K562 (cell line): Measurements from ENCODE around the gene SORT1. TPM values are rescaled to one million over a fixed set of nuclear protein-coding genes. Genes with fewer than 3 reads are reported as not detected.

Experiments
- ARID2 ChIP-seq: fragments of 450-650 bp; IDR thresholded peaks from 2 replicates; pipeline ENCODE4 v1.6.1; 2017; ENCODE audit warnings: antibody characterized with exemption, mild to moderate bottlenecking
- CTBP1 ChIP-seq: fragments of 450-650 bp; IDR thresholded peaks from 2 replicates; pipeline ENCODE4 v1.6.1; 2016; ENCODE audit warnings: borderline replicate concordance
- NFIX ChIP-seq: fragments of 250-450 bp; sonication (Bioruptor Pico); IDR thresholded peaks from 2 replicates; pipeline ENCODE4 v1.4.0; 2020; ENCODE audit warnings: low read depth, mild to moderate bottlenecking, moderate library complexity
- SMARCE1 ChIP-seq: fragments of 450-650 bp; IDR thresholded peaks from 2 replicates; pipeline ENCODE4 v1.7.1; 2016; ENCODE audit warnings: mild to moderate bottlenecking
- THAP12 ChIP-seq: fragments of 250-450 bp; sonication (Bioruptor Pico); IDR thresholded peaks from 2 replicates; pipeline ENCODE4 v1.9.0; 2021; ENCODE audit warnings: mild to moderate bottlenecking, inconsistent platforms
- ZNF76 ChIP-seq: fragments of 250-450 bp; sonication (Bioruptor Pico); IDR thresholded peaks from 2 replicates; pipeline ENCODE4 v1.4.0; 2020; ENCODE audit warnings: mild to moderate bottlenecking, moderate library complexity, borderline replicate concordance
- polyA plus RNA-seq, 8 experiments: library from polyadenylated mRNA; depleted of rRNA in 4 of 8; stranded (reverse) in 5 of 8; unstranded in 3 of 8; fragments of >200 nt; fragmentation: Nextera tagmentation in 2 of 8; fragmentation: Illumina TruSeq in 1 of 8; extraction: Ambion mirVana in 2 of 8; extraction: Trizol in 1 of 8; gene quantifications; 2 replicates each; pipeline versions ENCODE4 v1.2.1 to v1.2.3, GENCODE V29; 2011 to 2014; ENCODE audit warnings: inconsistent platforms in 1 of 8, missing spikeins in 1 of 8
- total RNA-seq, 7 experiments: library from RNA; depleted of rRNA in 6 of 7; stranded (reverse); fragments of >200 nt in 6 of 7; fragmentation: Illumina TruSeq in 2 of 7; extraction: Trizol in 2 of 7; gene quantifications; 2 replicates each; pipeline versions ENCODE4 v1.2.1 to v1.2.3, GENCODE V29; 2011 to 2021; ENCODE audit warnings: low replicate concordance in 1 of 7
- TF ChIP-seq, protein P1 (sequence below): IDR thresholded peaks from 3 replicates; pipeline ENCODE4 v1.6.1; 2011; ENCODE audit warnings: borderline replicate concordance, mild to moderate bottlenecking, moderate library complexity; ENCODE audit not compliant: insufficient read length; ENCODE audit errors: extremely low read depth
- TF ChIP-seq, protein P2 (sequence below), 2 experiments: fragments of 450-650 bp in 1 of 2; sonication (generic) in 1 of 2; formaldehyde crosslinking in 1 of 2; IDR thresholded peaks; 2 replicates each; pipeline versions ENCODE4 v1.7.1 to v1.9.0; 2016 to 2022; ENCODE audit warnings: inconsistent platforms in 1 of 2, mild to moderate bottlenecking in 1 of 2, missing genetic modification reagents in 1 of 2
- TF ChIP-seq, protein P3 (sequence below): fragments of 250-450 bp; sonication (Bioruptor Pico); IDR thresholded peaks from 2 replicates; pipeline ENCODE4 v1.4.0; 2020; ENCODE audit warnings: mild to moderate bottlenecking, moderate library complexity, borderline replicate concordance

Gene SORT1
- total and polyA plus RNA-seq, 9 of the 15 experiments (the other 6 are each of a cell fraction or from before 2014, with no cell fraction given), result 27.4 to 112 (median 65.0) TPM

GRCh38 chr1:109300650-109301151 is 97.0 kb downstream of the SORT1 start (continued):
- TF ChIP-seq, protein P1, sequence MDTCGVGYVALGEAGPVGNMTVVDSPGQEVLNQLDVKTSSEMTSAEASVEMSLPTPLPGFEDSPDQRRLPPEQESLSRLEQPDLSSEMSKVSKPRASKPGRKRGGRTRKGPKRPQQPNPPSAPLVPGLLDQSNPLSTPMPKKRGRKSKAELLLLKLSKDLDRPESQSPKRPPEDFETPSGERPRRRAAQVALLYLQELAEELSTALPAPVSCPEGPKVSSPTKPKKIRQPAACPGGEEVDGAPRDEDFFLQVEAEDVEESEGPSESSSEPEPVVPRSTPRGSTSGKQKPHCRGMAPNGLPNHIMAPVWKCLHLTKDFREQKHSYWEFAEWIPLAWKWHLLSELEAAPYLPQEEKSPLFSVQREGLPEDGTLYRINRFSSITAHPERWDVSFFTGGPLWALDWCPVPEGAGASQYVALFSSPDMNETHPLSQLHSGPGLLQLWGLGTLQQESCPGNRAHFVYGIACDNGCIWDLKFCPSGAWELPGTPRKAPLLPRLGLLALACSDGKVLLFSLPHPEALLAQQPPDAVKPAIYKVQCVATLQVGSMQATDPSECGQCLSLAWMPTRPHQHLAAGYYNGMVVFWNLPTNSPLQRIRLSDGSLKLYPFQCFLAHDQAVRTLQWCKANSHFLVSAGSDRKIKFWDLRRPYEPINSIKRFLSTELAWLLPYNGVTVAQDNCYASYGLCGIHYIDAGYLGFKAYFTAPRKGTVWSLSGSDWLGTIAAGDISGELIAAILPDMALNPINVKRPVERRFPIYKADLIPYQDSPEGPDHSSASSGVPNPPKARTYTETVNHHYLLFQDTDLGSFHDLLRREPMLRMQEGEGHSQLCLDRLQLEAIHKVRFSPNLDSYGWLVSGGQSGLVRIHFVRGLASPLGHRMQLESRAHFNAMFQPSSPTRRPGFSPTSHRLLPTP, result no peak
- TF ChIP-seq CTBP1 (peak; percentile 60; the same call in 1 of the 2 replicates), ARID2 (no peak), NFIX (CRISPR knock-in tag) (no peak), SMARCE1 (no peak), ZNF76 (no peak), THAP12 (CRISPR knock-in tag) (no peak)
- TF ChIP-seq, protein P2, sequence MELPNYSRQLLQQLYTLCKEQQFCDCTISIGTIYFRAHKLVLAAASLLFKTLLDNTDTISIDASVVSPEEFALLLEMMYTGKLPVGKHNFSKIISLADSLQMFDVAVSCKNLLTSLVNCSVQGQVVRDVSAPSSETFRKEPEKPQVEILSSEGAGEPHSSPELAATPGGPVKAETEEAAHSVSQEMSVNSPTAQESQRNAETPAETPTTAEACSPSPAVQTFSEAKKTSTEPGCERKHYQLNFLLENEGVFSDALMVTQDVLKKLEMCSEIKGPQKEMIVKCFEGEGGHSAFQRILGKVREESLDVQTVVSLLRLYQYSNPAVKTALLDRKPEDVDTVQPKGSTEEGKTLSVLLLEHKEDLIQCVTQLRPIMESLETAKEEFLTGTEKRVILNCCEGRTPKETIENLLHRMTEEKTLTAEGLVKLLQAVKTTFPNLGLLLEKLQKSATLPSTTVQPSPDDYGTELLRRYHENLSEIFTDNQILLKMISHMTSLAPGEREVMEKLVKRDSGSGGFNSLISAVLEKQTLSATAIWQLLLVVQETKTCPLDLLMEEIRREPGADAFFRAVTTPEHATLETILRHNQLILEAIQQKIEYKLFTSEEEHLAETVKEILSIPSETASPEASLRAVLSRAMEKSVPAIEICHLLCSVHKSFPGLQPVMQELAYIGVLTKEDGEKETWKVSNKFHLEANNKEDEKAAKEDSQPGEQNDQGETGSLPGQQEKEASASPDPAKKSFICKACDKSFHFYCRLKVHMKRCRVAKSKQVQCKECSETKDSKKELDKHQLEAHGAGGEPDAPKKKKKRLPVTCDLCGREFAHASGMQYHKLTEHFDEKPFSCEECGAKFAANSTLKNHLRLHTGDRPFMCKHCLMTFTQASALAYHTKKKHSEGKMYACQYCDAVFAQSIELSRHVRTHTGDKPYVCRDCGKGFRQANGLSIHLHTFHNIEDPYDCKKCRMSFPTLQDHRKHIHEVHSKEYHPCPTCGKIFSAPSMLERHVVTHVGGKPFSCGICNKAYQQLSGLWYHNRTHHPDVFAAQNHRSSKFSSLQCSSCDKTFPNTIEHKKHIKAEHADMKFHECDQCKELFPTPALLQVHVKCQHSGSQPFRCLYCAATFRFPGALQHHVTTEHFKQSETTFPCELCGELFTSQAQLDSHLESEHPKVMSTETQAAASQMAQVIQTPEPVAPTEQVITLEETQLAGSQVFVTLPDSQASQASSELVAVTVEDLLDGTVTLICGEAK (IDR thresholded peaks at IDR 0.05), result no peak
- TF ChIP-seq, protein P2 (CRISPR knock-in tag; IDR thresholded peaks at IDR 0.05), result no peak
- TF ChIP-seq, protein P3, sequence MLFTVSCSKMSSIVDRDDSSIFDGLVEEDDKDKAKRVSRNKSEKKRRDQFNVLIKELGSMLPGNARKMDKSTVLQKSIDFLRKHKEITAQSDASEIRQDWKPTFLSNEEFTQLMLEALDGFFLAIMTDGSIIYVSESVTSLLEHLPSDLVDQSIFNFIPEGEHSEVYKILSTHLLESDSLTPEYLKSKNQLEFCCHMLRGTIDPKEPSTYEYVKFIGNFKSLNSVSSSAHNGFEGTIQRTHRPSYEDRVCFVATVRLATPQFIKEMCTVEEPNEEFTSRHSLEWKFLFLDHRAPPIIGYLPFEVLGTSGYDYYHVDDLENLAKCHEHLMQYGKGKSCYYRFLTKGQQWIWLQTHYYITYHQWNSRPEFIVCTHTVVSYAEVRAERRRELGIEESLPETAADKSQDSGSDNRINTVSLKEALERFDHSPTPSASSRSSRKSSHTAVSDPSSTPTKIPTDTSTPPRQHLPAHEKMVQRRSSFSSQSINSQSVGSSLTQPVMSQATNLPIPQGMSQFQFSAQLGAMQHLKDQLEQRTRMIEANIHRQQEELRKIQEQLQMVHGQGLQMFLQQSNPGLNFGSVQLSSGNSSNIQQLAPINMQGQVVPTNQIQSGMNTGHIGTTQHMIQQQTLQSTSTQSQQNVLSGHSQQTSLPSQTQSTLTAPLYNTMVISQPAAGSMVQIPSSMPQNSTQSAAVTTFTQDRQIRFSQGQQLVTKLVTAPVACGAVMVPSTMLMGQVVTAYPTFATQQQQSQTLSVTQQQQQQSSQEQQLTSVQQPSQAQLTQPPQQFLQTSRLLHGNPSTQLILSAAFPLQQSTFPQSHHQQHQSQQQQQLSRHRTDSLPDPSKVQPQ (CRISPR knock-in tag), result no peak
